Stimulated activated CD8-positive, alpha-beta memory T cell treated with anti-CD3 and anti-CD28 coated beads, Interleukin-4, amount 100 ng/mL, for 1 hour (primary cell): ENCODE measurements around the gene LYRM4.

ENCODE experiments used
- DNase-seq, 2 donors: peaks; one replicate each; pipeline ENCODE4 v3.0.0-alpha.2; 2020; ENCODE audit warnings: low read depth in 2 of 2, low spot score in 1 of 2

LYRM4 gene

GRCh38 chr6:5246141-5247097, 14.3 kb downstream of the LYRM4 start:
- no peak for DNase-seq

GRCh38 chr6:5243069-5243468, 17.7 kb downstream of the LYRM4 start:
- no peak for DNase-seq

- DNase-seq = no peak
Observed at GRCh38 chr6:5241252-5241651, 19.5 kb downstream of the LYRM4 start.

DNA sequence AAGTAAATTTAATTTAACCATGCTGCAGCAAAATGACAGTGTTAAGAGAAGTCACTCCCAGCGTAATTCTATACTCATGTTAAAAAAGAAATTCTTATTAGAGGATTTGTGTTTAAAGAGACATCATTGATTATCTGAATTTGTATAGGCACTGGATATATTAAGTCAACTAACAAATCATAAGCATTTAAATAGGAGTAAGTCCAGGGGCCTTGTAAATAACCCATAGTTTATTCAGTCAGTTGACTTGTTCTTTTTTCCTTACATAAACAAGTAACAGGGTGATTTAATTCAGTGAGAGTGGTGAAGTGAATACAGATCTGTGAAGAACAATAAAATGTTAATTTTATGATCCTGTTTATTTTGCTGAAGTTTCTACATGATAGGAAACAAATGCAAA, 22.4 kb downstream of the LYRM4 start:
- no peak for DNase-seq

GRCh38 chr6:5237805-5238204, 22.9 kb downstream of the LYRM4 start:
- no peak for DNase-seq

- no peak for DNase-seq
Observed at GRCh38 chr6:5235830-5236229, 24.9 kb downstream of the LYRM4 start.

- no peak for DNase-seq
Observed at GRCh38 chr6:5234874-5235273, 25.9 kb downstream of the LYRM4 start.

DNA sequence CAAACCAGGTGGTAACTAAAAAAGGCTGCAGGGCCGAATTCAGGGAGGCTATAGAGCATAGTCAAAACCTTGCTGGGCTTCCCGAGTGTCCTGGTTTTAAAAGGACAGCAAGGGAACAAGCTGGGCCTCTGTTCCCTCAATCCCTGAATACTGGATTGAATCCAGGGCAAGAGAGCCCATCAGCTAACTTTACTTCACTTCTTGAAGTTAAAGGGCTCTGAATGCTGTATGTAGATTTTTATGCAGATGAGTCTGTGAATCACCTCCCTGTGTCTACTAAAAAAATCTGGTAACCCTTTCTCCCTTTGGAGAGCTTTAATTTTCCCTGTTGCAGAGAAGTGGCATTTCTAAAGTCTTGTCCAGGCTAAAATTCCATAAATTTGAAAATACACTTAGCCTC, 29.5 kb downstream of the LYRM4 start:
- DNase-seq = no peak

- DNase-seq = no peak
Observed at GRCh38 chr6:5230081-5230480, 30.7 kb downstream of the LYRM4 start.

DNA sequence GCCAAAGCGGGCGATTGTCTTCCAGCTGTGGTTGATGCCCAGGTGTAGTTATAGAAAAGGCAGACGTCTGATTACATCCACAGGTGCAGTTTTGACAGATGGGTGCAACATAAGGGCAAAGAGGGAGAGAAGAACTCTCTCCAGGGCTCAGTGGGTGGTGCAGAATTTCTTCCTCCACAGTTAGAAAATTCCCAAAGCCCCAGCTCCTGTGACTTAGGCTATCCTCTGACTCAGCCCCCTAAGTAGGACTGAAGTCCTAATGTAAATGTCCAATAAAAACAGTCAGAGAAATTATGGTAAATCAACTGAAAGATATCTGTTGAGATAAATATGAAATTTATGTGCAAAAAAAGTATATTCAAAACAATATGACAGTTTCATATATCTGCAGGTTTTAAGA, 31.4 kb downstream of the LYRM4 start:
- DNase-seq = no peak

DNA sequence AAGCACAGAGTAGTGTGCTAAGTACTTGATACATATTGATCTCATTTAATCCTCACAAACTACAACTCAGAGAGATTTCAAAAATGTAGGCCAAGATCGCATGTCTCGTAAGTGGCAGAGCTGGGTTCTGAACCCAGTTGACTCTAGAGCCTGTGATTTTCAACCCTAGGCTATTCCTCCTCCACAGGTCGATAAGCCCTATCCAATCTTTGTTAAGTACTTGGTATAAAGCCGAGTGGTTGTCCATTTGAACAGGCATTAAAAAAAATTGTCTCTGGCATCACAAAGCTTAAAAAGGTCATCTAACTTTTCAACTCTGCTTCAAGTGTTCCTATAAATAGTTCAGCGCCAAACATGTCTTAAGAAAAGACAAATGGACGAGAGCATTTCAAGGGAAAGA, 37.4 kb downstream of the LYRM4 start:
- DNase-seq = no peak

DNA sequence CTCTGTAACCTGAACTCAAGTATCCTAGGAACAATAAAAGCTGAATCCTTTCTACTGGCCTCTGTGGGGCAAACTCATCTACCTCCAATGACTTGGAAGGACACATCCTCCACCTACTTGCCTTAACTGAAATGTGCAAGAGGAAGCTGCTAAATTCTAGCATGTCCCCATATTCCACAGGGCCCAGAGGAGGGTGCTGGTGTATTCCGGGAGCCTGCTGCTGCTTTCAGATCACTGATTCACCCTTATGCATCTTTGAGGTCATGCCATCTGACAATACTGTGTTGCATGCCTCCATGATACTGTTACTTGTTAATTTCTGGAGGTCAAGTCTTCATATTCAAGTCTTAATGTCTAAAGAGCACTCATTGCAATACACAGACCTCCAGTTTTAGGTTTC, 40.3 kb downstream of the LYRM4 start:
- DNase-seq = no peak

DNA sequence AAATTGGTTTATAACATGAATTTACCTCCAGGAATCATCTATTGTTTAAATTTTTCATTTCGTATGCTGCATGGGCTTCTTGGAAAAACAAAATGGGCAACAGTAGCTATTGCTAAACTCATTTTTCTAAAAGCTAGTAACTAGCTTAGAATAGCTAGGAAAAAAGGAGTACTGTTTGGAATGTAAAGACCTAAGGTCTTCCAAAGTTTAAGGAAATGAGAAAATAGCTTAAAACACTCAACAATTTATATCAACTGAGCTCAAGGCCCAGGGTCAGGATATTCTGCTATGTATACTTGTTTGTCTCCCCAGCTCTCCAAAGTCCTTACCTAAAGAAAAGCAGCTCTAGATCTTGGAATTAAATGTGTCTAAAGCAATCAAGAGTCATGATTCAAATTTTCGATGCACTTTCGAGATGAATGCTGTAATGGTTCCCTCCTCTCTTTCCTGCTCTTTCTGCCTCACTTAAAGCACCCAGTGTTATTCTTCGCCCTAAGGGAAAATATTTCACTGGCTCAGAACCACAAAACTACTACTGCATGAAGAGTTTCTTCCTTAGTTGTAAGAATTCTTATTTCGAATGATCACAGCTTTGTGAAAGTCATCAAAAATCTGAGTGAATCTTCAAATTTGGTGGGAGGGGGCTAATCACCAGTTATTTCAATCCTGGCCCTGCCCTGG, 41.6 kb downstream of the LYRM4 start:
- no peak for DNase-seq

DNA sequence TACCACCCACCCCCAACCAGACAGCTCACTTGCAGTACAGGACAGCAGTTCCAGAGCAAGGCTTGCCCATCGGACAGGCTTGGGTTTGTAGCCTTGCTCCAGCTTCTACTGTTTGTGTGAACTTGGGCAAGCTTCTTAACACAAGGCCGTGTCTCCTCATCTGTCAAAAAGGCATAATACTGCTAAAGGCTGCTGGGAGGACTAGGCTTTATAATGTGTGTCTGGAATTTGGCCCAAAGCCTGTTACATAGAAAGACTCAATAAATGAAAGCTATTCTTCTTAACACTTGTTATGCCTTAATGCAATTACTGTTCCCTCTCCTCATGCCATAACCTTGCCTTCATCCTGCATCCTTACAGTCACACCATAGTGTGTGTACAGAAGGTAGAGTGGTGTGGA, 43.4 kb downstream of the LYRM4 start:
- no peak for DNase-seq

DNA sequence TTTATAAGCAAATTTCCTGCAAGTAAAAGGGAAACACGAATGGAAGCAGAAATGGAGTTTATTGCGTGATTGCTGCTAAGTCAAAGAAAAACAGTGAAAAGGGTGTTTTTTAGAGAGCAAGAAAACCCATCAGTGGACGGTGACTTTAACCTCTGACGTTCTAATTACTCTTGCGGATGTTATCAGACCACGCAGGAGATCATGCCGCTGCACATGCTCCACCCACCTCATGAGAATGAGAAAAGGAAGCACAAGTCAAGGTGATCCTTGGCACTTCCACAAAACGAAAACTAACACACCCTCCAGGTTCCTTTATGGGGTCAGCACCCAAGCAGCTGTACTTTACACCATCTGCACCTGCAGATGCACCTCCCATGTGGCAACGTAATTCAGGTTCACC, 45.0 kb downstream of the LYRM4 start:
- no peak for DNase-seq

GRCh38 chr6:5215159-5215558, 45.6 kb downstream of the LYRM4 start:
- DNase-seq = no peak

DNA sequence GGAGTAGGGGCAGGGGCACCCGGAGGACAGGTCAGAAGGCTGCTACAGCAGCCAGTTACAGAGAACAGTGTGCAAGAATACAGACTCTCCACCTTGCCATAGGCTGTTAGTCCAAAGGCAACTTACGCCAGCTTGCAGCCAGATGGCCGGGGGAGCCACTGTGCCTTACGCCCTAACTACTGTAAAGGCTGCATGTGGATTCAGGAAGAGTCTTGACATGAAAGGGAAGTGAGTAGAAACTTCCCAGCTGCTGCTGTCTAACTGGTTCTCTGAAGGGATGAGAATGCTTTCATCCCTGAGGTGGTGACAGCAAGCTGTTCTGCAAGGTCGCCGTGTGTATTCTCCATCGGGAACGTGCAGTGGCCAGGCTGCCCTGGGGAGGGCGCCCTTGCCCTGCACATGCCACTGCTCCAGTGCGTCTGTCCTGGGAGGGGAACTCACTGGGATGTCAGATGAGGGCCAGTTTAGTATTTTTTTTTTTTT, 46.1 kb downstream of the LYRM4 start:
- DNase-seq = no peak

DNA sequence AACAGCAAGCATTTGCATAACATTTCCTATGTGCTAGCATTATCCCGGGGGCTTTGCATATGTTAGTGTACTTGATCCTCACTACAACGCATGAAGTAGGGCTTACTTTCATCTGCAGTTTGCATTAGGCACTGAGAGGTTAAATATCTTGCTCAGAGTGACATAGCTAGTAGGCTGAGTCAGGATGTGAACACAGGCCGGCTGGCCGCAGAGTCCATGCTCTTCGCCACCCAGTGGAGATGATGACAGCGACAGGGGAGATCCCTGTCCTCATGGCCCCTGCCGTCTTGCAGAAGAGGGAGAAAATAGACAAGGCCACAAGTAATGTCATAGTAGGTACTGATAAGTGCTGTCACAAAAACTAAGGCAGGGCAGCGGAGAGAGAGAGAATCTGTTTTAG, 46.9 kb downstream of the LYRM4 start:
- no peak for DNase-seq

GRCh38 chr6:5211492-5211891, 49.3 kb downstream of the LYRM4 start:
- no peak for DNase-seq

DNA sequence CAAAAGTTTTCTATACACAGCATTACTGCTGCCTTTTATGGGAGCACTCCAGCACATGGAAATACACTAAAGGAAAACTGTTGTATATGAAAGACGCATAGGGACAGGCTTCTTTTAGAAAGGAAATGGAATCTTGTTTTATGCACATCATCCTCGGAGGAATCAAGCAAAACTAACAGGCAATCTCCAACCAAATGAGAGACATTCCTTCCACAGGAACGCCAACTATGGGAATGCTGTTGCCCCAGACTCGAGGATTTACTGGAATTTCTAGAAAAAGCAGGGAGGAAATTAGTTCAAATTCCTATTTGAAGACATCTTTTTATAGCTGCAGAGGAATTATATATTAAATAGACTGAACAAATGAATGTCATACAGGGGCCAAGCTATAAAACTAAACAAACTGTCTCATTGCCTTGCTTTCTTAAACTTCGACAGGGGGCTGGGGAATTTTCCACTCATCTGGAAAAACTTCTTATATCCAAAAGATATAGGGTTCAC, 52.2 kb downstream of the LYRM4 start:
- DNase-seq = no peak

DNA sequence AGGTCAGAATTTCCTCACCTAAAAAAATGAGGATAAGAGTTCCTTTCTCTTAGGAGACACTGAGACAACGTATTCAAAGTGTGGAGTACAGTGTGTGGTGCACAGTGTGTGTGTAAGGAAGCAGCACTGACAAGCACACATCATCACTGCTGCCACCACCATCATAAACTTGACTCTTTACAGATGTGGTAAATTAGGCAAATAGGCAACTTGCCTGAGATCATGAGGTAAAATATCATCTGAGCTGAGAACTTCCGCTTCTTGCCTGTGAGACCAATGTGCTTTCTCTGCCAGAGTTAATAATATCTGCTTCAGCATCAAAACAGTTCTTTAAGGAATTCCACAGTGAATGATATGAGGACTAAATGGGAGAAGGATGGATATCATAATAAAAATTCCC, 52.7 kb downstream of the LYRM4 start:
- no peak for DNase-seq

DNA sequence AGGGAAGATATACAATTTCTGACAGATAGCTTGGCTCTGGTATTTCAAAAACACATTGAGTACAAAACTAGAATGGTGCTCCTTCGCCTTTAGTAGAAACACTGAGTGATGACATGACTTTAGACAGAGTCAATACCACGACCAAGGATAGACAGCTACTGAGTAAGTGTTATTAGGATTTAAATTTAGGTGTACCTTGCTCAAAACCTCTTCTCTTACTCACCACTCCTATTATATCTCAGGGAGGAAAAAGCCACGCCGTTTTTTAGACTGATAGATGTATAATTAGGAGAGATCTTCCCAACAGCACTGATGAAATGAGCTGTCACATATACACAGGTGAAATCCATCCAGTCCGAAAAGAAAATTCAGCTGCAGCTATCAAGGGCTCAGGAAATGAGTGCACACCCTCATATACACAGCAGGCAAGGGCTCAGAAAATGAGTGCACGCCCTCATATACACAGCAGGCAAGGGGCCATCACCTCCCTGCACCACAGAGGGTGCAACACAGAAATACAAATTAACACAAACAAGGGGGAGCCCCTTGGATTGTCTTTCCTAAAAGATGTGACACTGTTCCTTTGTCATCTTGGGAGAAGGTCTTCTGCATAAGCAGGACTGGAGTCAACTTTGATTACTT, 53.7 kb downstream of the LYRM4 start:
- no peak for DNase-seq
